SKM-1 treated with dmso at 0.1 percent for 144 hours (cell line): ENCODE measurements around the gene RNF223.
A peak's percentile ranks its signal among the peaks of the same experiment; 100 is the strongest.

ENCODE experiments used
- DNase-seq: peaks from one replicate; lab custom pipeline; 2025; ENCODE audit not compliant: unreplicated experiment; lab: John Stamatoyannopoulos, UW

RNF223 gene

DNA sequence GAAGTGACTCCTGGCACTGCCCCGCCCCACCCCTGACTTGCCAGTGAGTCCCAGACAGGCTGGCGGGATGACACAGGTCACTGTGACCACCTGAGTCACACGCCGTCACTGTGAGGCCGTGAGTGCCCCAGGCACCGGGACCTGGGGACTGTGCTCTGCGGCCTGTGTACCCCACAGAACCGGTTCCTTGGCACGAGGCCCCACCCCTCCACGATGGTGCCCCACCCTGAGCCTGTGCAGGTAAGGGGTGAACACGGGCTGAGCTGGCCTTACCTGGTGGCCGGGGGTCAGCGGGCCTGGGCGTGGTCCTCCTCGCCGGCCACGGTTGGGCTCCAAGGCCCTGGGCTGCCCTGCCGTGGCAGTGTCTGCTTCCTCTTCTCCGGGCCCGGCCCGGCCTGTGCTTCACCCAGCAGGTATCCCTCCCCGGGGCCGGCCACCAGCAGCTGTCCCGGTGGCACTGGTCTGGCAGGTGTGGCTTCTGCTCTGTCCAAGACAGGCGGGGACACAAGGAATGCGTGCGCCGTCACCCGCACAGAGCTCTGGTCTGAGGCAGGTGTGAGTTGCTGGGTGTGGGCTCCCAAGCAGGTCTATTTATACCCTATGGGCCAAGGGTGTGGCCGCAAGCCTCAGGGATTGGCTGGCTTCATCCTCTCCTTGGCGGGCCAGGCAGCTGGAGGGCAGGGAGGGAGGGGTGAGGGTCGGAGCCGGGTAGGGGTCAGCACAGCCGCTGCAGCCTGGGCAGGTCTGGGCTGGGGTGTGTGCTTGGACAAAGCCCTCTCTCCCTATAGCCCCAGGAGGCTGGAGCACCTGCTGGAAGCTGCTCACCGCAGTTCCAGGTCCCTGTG lies at the start of gene RNF223:
Gene RNF223, minus strand, starts transcription at position 564 of the 845 bp plus-strand sequence. CDS start 1,740 bp downstream, outside the sequence.
- no peak for DNase-seq

- DNase-seq, result no peak
Measured at GRCh38 chr1:1122981-1123480, 48.9 kb upstream of the RNF223 start.

DNA sequence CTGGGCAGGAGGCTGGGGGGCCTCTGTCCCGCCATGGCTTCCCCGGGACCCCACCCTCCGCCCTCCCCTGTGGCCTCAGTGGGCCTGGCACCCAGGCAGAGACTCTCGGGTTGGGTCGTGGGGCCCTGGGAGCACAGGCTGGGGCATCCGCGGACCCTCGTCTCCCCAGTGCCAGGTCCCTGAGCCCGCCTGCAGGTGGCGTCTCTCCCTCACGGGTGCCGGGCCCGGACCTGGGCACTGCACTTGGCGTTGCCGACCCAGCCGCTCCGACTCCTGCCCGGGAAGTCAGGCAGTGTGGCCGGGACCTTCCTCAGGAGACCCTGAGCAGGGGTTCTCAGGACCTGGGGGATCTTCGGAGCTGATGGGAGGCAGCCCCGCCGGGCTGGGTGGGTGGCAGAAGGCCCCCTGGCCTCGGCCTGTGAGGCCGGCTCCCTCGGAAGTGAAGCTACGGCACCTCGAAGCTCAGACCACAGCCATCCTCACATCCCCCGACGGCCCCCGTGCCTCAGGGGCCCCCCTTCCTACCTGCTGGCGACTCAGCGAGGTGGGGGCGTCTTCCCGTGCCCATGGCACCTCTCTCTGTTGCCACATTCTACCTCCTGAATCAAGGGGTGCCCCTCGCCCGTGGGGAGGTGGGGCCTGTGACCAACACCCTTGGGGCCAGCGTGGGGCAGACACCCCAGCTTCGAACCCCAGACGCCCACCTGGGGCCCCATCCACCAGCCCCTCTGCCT lies 48.1 kb upstream of the RNF223 start:
- peak; percentile 34 for DNase-seq

GRCh38 chr1:1121611-1122077 lies 47.5 kb upstream of the RNF223 start:
- no peak for DNase-seq

DNA sequence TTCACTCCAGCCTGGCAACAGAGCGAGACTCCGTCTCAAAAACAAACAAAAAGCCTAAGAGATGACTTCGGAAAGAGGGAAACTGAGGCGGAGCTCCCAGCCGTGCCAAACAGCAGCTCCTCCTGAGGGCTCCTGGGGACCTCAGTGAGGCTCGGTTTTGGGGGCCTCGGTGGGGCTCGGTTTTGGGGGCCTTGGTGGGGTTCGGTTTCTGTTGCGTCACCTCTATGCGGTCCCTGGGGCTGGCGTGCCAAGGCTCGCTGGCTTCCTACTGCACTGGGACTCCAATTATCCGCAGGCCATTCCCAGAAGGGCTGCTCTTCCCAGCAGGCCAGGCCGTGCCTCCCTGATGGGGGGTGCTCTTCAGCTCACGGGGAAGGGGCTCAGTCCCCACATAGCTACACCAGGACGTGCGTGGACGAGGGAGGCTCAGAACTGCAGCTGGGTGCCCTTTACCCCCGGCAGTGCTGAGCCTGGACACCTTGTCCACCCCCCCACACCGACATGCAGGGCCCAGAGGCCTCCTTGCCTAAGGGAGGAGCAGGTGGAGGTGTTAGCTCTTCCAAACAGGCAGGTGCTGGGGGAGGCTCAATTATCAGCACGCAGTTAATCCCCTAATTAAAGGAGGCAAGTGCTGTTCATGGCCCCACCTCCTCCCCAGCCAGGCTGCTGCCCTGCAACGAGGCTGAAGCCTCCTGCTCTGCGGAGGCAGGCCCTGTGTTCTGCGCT lies 46.9 kb upstream of the RNF223 start:
- no peak for DNase-seq

DNA sequence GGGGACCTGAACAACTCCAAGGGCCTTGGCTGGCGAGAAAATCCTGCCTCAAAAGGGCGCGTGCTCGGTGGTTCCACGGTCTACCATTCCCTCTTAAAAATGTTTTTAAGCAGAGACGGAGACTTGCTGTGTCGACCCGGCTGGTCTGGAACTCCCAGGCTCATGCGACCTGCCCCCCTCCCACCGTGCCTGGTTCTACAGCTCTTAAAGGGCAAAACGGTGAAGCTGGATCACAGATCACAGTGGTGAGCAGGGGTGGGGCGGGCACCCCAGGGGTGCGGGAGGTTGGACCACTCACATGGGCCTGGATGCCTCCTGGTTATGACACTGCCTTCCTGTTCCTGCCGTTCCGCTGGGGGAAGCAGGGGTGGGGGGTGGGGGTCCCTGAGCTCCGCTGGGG lies 46.0 kb upstream of the RNF223 start:
- DNase-seq, result no peak

DNA sequence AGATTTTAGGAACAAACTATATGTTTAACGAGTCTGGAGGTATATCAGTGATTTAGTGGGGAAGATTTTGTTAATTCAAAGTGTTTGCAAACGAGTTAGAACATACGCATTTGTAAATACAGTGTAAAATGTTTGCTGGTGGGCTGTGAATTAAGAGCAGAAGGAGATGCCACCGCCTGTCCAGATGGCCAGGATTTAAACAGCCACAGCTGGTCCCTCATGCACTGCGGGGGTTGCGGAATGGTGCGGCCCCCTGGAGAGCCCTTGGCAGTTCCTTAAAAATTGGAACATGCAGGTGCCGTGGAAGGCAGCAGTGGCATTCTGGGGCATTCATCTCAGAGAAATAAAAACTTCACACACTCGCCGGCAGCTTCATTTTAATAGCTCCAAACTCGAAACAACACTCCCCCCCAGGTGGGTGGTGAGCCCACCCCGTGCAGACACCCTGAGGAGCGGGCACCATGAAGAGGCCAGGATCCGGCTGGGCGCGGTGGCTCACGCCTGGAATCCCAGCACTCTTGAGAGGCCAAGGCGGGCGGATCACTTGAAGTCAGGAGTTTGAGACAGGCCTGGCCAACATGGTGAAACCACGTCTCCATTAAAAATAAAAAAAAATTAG lies 45.3 kb upstream of the RNF223 start:
- no peak for DNase-seq

- DNase-seq, result no peak
Measured at GRCh38 chr1:1118876-1119220, 44.7 kb upstream of the RNF223 start.

DNA sequence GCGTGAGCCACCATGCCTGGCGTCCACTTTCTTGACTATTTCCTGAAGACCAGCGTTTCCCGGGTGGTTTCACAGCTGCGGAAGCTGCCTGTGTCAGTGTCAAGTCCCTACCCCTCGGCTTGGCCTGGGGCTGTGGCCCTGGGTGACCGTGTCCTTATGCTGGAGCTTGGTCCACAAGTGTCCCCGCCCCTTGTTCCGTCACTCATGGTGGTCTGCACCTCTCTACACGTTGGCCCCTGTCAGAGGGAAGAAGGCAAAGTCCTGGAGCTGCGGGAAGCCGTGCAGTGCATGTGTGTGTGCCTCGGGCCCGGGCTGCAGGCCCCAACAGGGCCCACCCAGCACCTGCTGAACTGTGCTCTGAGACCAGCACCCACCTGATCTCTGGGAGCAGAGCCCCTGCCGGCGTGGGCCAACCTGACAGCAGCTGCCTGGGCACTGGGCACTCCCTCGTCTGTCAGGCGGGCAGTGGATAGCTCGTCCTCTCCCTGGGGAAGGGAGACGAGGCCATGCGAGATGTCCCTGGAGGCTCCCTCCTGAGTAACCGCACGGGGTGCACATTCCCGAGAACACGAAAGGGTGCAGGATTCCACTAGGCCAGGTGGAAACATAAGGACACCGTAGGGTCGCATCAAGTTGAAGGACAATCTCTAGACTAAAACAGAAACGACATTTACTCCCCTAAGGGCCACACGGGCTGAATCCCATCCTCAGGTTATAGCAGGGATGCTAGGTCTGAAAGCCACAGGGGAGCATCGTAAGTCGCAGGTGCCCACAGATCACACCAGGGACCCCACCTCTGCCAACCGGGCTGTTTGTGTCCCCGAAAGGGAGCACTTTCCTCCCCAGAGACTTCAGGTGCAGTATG lies 44.1 kb upstream of the RNF223 start:
- DNase-seq, result no peak

- no peak for DNase-seq
Measured at GRCh38 chr1:1117469-1117831, 43.3 kb upstream of the RNF223 start.

GRCh38 chr1:1116701-1117468 lies 42.8 kb upstream of the RNF223 start:
- no peak for DNase-seq

DNA sequence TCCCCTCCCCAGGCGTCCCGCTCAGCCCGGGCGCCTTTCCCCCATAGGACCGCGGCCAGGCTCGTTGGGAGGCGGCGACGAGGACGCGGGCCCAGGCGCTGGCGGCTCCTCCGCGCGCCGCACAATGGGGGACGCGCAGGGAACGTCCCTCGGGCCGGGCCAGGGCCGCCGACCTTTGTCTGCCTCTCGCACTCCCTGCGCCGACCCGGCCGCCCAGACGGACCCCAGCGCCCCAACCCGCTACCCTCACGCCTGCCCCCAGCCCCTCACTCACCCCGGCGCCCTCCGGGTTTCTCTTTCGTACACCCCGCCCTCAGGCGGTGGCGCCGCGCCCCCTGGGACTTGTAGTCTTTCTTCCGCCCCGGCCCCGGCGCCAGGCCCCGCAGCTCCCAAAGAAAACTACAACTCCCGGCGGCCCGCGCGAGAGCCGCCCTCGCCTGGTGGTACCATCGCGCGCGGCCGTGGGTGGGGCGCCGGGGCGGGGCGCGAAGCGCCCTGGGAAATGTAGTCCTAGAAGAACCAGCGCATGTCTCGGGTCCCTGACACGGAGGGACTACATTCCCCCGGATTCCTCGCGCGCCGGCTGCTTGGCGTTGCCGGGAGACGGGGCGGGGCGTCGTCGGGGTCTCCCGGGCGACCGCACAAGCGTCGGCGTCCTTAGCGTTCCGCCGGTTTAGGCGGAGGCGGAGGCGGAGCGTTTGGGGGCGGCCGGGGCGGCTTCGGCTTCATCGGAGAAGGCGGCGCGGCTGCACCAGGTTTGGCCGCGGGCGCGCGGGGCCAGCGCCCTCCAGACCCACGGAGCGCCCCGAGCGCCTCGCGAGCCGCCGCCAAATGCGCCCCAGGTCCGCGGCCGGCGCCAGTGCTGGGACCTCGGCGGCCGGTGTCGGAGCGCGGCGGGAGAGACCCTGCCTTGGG lies 41.9 kb upstream of the RNF223 start, which contains the start of gene C1orf159:
Gene C1orf159, minus strand, starts transcription at position 304 of the 915 bp plus-strand sequence. CDS start 24,546 bp downstream, outside the sequence.
- peak; percentile 96 for DNase-seq

DNA sequence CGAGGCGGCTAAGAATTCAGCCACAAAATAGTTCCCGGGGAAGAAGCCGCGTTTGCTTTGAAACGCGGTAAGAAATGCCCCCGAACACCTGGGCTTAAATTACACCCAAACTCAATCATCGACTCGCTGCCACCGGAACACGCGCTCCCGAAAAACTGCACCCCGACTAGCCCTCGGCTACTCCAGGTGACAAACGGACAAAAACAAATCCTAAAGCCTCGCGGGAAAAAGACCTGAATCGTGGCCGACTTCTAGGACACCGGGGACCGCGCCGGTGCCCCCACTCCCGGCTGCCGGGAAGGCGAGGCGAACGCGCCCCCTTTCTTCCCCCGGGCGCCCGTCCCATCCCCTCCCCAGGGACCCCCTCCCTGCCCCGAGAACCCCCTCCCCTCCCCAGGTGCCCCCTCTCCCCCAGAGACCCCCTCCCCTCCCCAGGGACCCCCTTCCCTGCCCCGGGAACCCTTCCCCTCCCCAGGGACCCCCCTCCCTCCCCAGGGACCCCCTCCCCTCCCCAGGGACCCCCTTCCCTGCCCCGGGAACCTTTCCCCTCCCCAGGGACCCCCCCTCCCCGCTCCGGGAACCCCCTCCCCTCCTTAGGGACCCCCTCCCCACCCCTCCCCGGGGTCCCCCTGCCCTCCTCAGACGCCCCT lies 41.2 kb upstream of the RNF223 start:
- no peak for DNase-seq

DNA sequence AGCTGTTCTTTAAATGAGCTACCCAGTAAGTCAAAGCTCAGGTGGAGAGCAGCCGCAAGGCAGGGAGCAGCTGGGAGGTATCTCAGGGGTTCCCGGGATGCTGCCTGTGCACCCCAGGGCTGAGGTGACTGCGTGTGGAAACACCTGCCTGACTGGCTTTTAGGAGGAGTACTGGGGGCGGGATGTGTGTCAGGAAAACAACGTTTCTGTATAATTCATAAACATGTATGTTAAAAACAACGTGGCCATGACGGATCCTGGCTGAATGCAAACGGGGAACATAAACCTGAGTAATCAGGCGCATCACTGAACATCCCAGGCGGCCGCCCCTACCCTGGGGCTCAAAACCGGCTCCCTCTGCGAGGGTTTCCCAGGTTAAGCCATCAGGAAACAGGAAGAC lies 40.3 kb upstream of the RNF223 start:
- DNase-seq, result no peak

DNA sequence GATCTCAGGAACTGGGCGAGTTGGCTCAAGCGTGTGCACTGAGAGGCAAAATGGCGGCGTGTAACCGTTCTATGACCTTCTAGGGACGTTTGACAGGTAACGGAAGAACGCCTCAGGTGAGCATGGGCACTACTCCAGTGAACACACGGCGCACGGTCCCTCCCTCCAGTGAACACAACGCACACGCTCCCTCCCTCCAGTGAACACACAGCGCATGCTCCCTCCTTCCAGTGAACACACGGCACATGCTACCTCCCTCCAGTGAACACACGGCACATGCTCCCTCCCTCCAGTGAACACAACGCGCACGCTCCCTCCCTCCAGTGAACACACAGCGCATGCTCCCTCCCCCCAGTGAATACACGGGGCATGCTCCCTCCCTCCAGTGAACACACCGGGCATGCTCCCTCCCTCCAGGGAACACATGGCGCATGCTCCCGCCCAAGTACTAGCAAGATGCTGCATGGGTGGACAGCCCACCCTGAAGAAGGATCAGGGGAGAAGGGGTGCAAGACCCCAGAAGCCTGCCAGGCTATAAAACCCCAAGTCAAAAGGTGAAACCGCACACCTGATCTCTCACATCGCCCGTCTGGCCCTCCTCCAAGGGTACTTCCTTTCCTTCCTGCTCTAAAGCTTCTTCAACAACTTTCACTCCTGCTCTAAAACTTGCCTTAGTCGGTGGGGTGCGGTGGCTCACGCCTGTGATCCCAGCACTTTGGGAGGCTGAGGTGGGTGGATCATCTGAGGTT lies 38.3 kb upstream of the RNF223 start:
- no peak for DNase-seq

GRCh38 chr1:1111516-1112236 lies 37.6 kb upstream of the RNF223 start:
- no peak for DNase-seq
